HepG2 (cell line): ENCODE data around the gene EGFL8. TPM values are rescaled to one million over a fixed set of nuclear protein-coding genes. Genes with fewer than 3 reads are reported as not detected.

ENCODE experiments used
- DR1 ChIP-seq: sonication (generic); formaldehyde crosslinking; IDR thresholded peaks from 2 replicates; pipeline ENCODE4 v1.8.0; 2021; ENCODE audit warnings: mild to moderate bottlenecking, missing genetic modification reagents, inconsistent platforms
- GPN1 ChIP-seq: sonication (generic); formaldehyde crosslinking; IDR thresholded peaks from 2 replicates; pipeline ENCODE4 v1.5.1; 2020; ENCODE audit warnings: missing genetic modification reagents, borderline replicate concordance
- KLF6 ChIP-seq: IDR thresholded peaks from 2 replicates; pipeline ENCODE4 v1.8.0; 2016; ENCODE audit warnings: missing biosample characterization, missing genetic modification reagents
- MEF2D ChIP-seq: sonication (generic); formaldehyde crosslinking; IDR thresholded peaks from 2 replicates; pipeline ENCODE4 v1.5.1; 2020; ENCODE audit warnings: mild to moderate bottlenecking, missing genetic modification reagents
- MEIS1 ChIP-seq: sonication (generic); formaldehyde crosslinking; IDR thresholded peaks from 2 replicates; pipeline ENCODE4 v1.9.0; 2021; ENCODE audit warnings: mild to moderate bottlenecking, missing genetic modification reagents, moderate library complexity, borderline replicate concordance
- NFRKB ChIP-seq: fragments of 450-650 bp; IDR thresholded peaks from 2 replicates; pipeline ENCODE4 v1.6.1; 2017
- PITX1 ChIP-seq: sonication (generic); formaldehyde crosslinking; IDR thresholded peaks from 2 replicates; pipeline ENCODE4 v1.5.1; 2020; ENCODE audit warnings: mild to moderate bottlenecking, missing genetic modification reagents
- SNAPC2 ChIP-seq: sonication (generic); formaldehyde crosslinking; IDR thresholded peaks from 2 replicates; pipeline ENCODE4 v1.8.1; 2022; ENCODE audit warnings: mild to moderate bottlenecking, missing genetic modification reagents
- SP4 ChIP-seq: sonication (generic); formaldehyde crosslinking; IDR thresholded peaks from 2 replicates; pipeline ENCODE4 v1.8.1; 2023; ENCODE audit warnings: mild to moderate bottlenecking, missing genetic modification reagents
- TEAD2 ChIP-seq: sonication (generic); formaldehyde crosslinking; IDR thresholded peaks from 2 replicates; pipeline ENCODE4 v1.9.0; 2021; ENCODE audit warnings: missing genetic modification reagents
- ZBTB33 ChIP-seq: sonication (generic); formaldehyde crosslinking; IDR thresholded peaks from 2 replicates; pipeline ENCODE4 v1.4.0; 2020; ENCODE audit warnings: missing genetic modification reagents
- ZFP37 ChIP-seq: sonication (generic); formaldehyde crosslinking; IDR thresholded peaks from 2 replicates; pipeline ENCODE4 v1.4.0; 2020; ENCODE audit warnings: missing genetic modification reagents, borderline replicate concordance
- ZFP82 ChIP-seq: sonication (generic); formaldehyde crosslinking; IDR thresholded peaks from 2 replicates; pipeline ENCODE4 v1.5.1; 2020; ENCODE audit warnings: mild to moderate bottlenecking, missing genetic modification reagents, borderline replicate concordance
- ZNF558 ChIP-seq: sonication (generic); formaldehyde crosslinking; IDR thresholded peaks from 2 replicates; pipeline ENCODE4 v1.9.0; 2022; ENCODE audit warnings: mild to moderate bottlenecking, missing genetic modification reagents, borderline replicate concordance
- ZNF605 ChIP-seq: sonication (generic); formaldehyde crosslinking; IDR thresholded peaks from 2 replicates; pipeline ENCODE4 v1.8.0; 2022; ENCODE audit warnings: mild to moderate bottlenecking, missing genetic modification reagents
- ZNF646 ChIP-seq: sonication (generic); formaldehyde crosslinking; IDR thresholded peaks from 2 replicates; pipeline ENCODE4 v1.9.0; 2021; ENCODE audit warnings: mild to moderate bottlenecking, missing genetic modification reagents
- ZSCAN25 ChIP-seq: sonication (generic); formaldehyde crosslinking; IDR thresholded peaks from 2 replicates; pipeline ENCODE4 v1.8.0; 2022; ENCODE audit warnings: mild to moderate bottlenecking, missing genetic modification reagents
- polyA plus RNA-seq, 8 experiments: library from polyadenylated mRNA; depleted of rRNA in 3 of 8; stranded (reverse) in 7 of 8; unstranded in 1 of 8; fragments of >200 nt; fragmentation: Illumina TruSeq in 4 of 8; extraction: Trizol in 4 of 8; gene quantifications; 2 replicates each; pipeline versions ENCODE4 v1.2.1 to v1.2.3, GENCODE V29; 2011 to 2016; ENCODE audit warnings: low read depth in 4 of 8, missing spikeins in 1 of 8, mixed read lengths in 1 of 8; ENCODE audit not compliant: insufficient read depth in 1 of 8
- total RNA-seq, 5 experiments: library from RNA; depleted of rRNA; stranded (reverse); fragments of >200 nt; fragmentation: Illumina TruSeq; extraction: Trizol; gene quantifications; 2 replicates each; pipeline ENCODE4 v1.2.3, GENCODE V29; 2016; ENCODE audit warnings: low read depth in 1 of 5
- TF ChIP-seq, protein P1 (sequence below): sonication (generic); formaldehyde crosslinking; IDR thresholded peaks from 2 replicates; pipeline ENCODE4 v1.4.0; 2020; ENCODE audit warnings: missing genetic modification reagents, borderline replicate concordance

The EGFL8 gene
- total and polyA plus RNA-seq, 2 of the 13 experiments (the other 11 are each of a cell fraction or from before 2014, with no cell fraction given) = 10.0 to 11.5 TPM

GRCh38 chr6:32177788-32178546, 13.6 kb downstream of the EGFL8 start, which contains the start of gene RNF5 (continued):
- TF ChIP-seq, protein P1, sequence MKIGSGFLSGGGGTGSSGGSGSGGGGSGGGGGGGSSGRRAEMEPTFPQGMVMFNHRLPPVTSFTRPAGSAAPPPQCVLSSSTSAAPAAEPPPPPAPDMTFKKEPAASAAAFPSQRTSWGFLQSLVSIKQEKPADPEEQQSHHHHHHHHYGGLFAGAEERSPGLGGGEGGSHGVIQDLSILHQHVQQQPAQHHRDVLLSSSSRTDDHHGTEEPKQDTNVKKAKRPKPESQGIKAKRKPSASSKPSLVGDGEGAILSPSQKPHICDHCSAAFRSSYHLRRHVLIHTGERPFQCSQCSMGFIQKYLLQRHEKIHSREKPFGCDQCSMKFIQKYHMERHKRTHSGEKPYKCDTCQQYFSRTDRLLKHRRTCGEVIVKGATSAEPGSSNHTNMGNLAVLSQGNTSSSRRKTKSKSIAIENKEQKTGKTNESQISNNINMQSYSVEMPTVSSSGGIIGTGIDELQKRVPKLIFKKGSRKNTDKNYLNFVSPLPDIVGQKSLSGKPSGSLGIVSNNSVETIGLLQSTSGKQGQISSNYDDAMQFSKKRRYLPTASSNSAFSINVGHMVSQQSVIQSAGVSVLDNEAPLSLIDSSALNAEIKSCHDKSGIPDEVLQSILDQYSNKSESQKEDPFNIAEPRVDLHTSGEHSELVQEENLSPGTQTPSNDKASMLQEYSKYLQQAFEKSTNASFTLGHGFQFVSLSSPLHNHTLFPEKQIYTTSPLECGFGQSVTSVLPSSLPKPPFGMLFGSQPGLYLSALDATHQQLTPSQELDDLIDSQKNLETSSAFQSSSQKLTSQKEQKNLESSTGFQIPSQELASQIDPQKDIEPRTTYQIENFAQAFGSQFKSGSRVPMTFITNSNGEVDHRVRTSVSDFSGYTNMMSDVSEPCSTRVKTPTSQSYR = no peak
- TF ChIP-seq KLF6 (CRISPR knock-in tag) (peak; percentile 63; the same call in 1 of the 2 replicates), ZNF646 (CRISPR knock-in tag) (no peak), ZSCAN25 (CRISPR knock-in tag) (no peak), MEF2D (no peak), PITX1 (CRISPR knock-in tag) (no peak; the same call in 1 of the 2 replicates), MEIS1 (CRISPR knock-in tag) (0 out of 2 replicates have a peak, but pooled peaks have one; percentile 15), DR1 (0 out of 2 replicates have a peak, but pooled peaks have one; percentile 5), ZFP82 (CRISPR knock-in tag) (no peak), SNAPC2 (CRISPR knock-in tag) (no peak), ZFP37 (CRISPR knock-in tag) (0 out of 2 replicates have a peak, but pooled peaks have one; percentile 63), SP4 (peak; percentile 91), ZNF605 (CRISPR knock-in tag) (peak; percentile 41; the same call in 1 of the 2 replicates), ZBTB33 (CRISPR knock-in tag) (no peak), GPN1 (no peak), TEAD2 (CRISPR knock-in tag) (no peak), NFRKB (no peak), ZNF558 (CRISPR knock-in tag) (no peak)
